Measurements from ENCODE around the gene SERBP1. TPM values are rescaled to one million over a fixed set of nuclear protein-coding genes. Genes with fewer than 3 reads are reported as not detected.
A peak's percentile ranks its signal among the peaks of the same experiment; 100 is the strongest.
"Not testable (repeated sequence)": the region's sequence is repeated elsewhere in the genome, so short reads cannot be mapped to it uniquely, and the experiment has no call there.

Gene SERBP1
- total RNA-seq, 1 donor, result 162 TPM

- no peak for TF ChIP-seq CTCF (IDR thresholded peaks at IDR 0.05; ENCODE audit: insufficient read depth, low read depth, low read length)
- no peak overlapping the region for H3K4me3 ChIP-seq (ENCODE audit: low read depth, low read length)
- no peak for DNase-seq (ENCODE audit: low read depth)
Observed at GRCh38 chr1:67414574-67414973, 15.6 kb downstream of the SERBP1 start.

- H3K4me3 ChIP-seq (ENCODE audit: low read depth, low read length); DNase-seq (ENCODE audit: low read depth): not testable (repeated sequence)
Observed at GRCh38 chr1:67413101-67413500, 17.1 kb downstream of the SERBP1 start.

DNA sequence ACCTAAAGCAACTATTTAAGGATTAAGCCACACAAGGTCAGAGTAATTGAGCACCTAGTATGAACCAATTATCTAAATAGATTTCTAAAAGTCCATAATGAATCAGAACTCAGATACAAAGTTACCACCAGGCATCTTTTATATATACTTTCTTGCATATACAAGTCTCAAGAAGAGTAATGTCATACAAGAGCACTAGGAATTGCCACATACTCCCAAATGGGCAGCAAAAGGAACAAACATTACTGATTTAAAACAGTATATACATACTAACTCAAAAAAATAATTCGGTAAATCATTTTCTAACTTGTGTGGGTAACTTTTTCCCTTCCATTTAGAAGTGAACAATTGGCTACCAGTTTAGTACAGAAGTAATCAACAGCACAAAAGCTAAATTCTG lies 22.1 kb downstream of the SERBP1 start:
- TF ChIP-seq CTCF (IDR thresholded peaks at IDR 0.05; ENCODE audit: insufficient read depth, low read depth, low read length), result no peak
- DNase-seq (ENCODE audit: low read depth), result no peak
- H3K4me3 ChIP-seq (ENCODE audit: low read depth, low read length), result no peak overlapping the region

- peak; percentile 92 for DNase-seq (ENCODE audit: low read depth)
- H3K4me3 ChIP-seq (ENCODE audit: low read depth, low read length), result no peak overlapping the region
- no peak for TF ChIP-seq CTCF (IDR thresholded peaks at IDR 0.05; ENCODE audit: insufficient read depth, low read depth, low read length)
Observed at GRCh38 chr1:67407498-67407897, 22.7 kb downstream of the SERBP1 start.

- no peak for DNase-seq (ENCODE audit: low read depth)
- no peak for TF ChIP-seq CTCF (IDR thresholded peaks at IDR 0.05; ENCODE audit: insufficient read depth, low read depth, low read length)
- H3K4me3 ChIP-seq (ENCODE audit: low read depth, low read length), result no peak overlapping the region
Observed at GRCh38 chr1:67405473-67406245, 24.5 kb downstream of the SERBP1 start.

GRCh38 chr1:67404212-67404620 lies 26.0 kb downstream of the SERBP1 start:
- DNase-seq (ENCODE audit: low read depth), result peak; percentile 50
- H3K4me3 ChIP-seq (ENCODE audit: low read depth, low read length), result no peak overlapping the region
- TF ChIP-seq CTCF (IDR thresholded peaks at IDR 0.05; ENCODE audit: insufficient read depth, low read depth, low read length), result no peak

DNA sequence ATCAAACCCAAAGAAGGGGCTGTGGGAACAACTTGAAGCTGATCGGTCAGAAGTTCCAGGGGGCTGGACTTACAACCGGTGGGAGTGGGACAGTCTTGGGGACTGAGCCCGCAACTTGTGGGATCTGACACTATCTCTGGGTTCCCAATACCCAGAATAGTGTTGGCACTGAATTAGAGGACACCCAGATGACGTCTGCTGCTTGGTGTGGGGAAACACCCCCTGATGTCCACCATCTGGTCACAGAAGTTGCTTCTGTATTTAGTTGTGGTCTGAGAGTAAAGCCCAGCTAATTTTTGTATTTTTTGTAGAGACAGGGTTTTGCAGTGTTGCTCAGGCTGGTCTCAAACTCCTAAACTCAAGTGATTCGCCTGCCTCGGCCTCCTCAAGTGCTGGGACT lies 28.8 kb downstream of the SERBP1 start:
- TF ChIP-seq CTCF (IDR thresholded peaks at IDR 0.05; ENCODE audit: insufficient read depth, low read depth, low read length), result no peak
- no peak overlapping the region for H3K4me3 ChIP-seq (ENCODE audit: low read depth, low read length)
- no peak for DNase-seq (ENCODE audit: low read depth)

- DNase-seq (ENCODE audit: low read depth); H3K4me3 ChIP-seq (ENCODE audit: low read depth, low read length): not testable (repeated sequence)
Observed at GRCh38 chr1:67400029-67400786, 30.0 kb downstream of the SERBP1 start.

Data from fibroblast of villous mesenchyme (primary cell).